GM21360 (cell line): ENCODE measurements around the gene PPM1F.

Experiments
- ATAC-seq: cut with Tn5 transposase; IDR thresholded peaks from one replicate; pipeline ENCODE4 v1.9.1; 2021; ENCODE audit warnings: mild to moderate bottlenecking, moderate library complexity; ENCODE audit not compliant: unreplicated experiment

PPM1F gene

GRCh38 chr22:21952586-21953571 is at the start of gene PPM1F:
PPM1F (minus strand) TSS chr22:21952848; CDS start chr22:21946048, 6,800 bp downstream.
- peak; percentile 70 for ATAC-seq

GRCh38 chr22:22001664-22002525 is 49.2 kb upstream of the PPM1F start:
- no peak for ATAC-seq

- ATAC-seq: no peak
Measured at GRCh38 chr22:21998595-21999247, 46.1 kb upstream of the PPM1F start.

GRCh38 chr22:21996175-21996720 is 43.6 kb upstream of the PPM1F start:
- ATAC-seq: no peak

- ATAC-seq: no peak
Measured at GRCh38 chr22:21995660-21996059, 43.0 kb upstream of the PPM1F start.

- no peak for ATAC-seq
Measured at GRCh38 chr22:21994881-21995444, 42.3 kb upstream of the PPM1F start.

- ATAC-seq: no peak
Measured at GRCh38 chr22:21992593-21993237, 40.1 kb upstream of the PPM1F start.

GRCh38 chr22:21991774-21992173 is 39.1 kb upstream of the PPM1F start:
- no peak for ATAC-seq

GRCh38 chr22:21991304-21991596 is 38.6 kb upstream of the PPM1F start:
- no peak for ATAC-seq

GRCh38 chr22:21990445-21991303 is 38.0 kb upstream of the PPM1F start:
- ATAC-seq: no peak

- no peak for ATAC-seq
Measured at GRCh38 chr22:21989049-21989448, 36.4 kb upstream of the PPM1F start.

GRCh38 chr22:21985214-21985613 is 32.6 kb upstream of the PPM1F start:
- no peak for ATAC-seq

- no peak for ATAC-seq
Measured at GRCh38 chr22:21984793-21985192, 32.1 kb upstream of the PPM1F start.

GRCh38 chr22:21982338-21982965 is 29.8 kb upstream of the PPM1F start, which contains the start of gene TOP3B:
TOP3B (minus strand) TSS chr22:21982787; CDS start chr22:21975709, 7,078 bp downstream.
- ATAC-seq: no peak

GRCh38 chr22:21981874-21982273 is 29.2 kb upstream of the PPM1F start:
- ATAC-seq: no peak

- no peak for ATAC-seq
Measured at GRCh38 chr22:21980547-21980946, 27.9 kb upstream of the PPM1F start.

GRCh38 chr22:21978564-21979386 is 26.1 kb upstream of the PPM1F start:
- no peak for ATAC-seq

GRCh38 chr22:21977814-21978213 is 25.2 kb upstream of the PPM1F start:
- ATAC-seq: no peak
